Measurements from ENCODE around the gene ZNF407. TPM values are rescaled to one million over a fixed set of nuclear protein-coding genes. Genes with fewer than 3 reads are reported as not detected.

The ZNF407 gene
- total and polyA plus RNA-seq, 8 donors: 2.1 to 49.0 (median 14.6) TPM

GRCh38 chr18:75044296-75044695 lies 446.6 kb downstream of the ZNF407 start:
- no peaks in the 10 kb centered on the region for H3K36me3 ChIP-seq
- peaks cover 5 to 34% (median 19%) of the 10 kb centered on the region in 4 donors for H3K4me1 ChIP-seq
- no peaks in the 10 kb centered on the region for H3K27me3 ChIP-seq
- H3K9me3 ChIP-seq: no peaks in the 10 kb centered on the region
- no peak for TF ChIP-seq POLR2A (IDR thresholded peaks at IDR 0.05)
- no peak for TF ChIP-seq CTCF (IDR thresholded peaks at IDR 0.05)
- TF ChIP-seq EP300 (IDR thresholded peaks at IDR 0.05): no peak
- TF ChIP-seq POLR2AphosphoS5 (IDR thresholded peaks at IDR 0.05): no peak
- DNase-seq: no peak
- WGBS, 5 donors: 42 to 75% (median 60%) methylated on average over 9 of the region's 9 CpGs
- H3K27ac ChIP-seq: no peak overlapping the region
- no peak overlapping the region for H3K4me3 ChIP-seq
- intact Hi-C loops (cut with DNase I; ENCODE audit: low total_unique reads): no loop called here

GRCh38 chr18:75044791-75045190 lies 447.1 kb downstream of the ZNF407 start:
- no peaks in the 10 kb centered on the region for H3K27me3 ChIP-seq
- intact Hi-C loops (cut with DNase I; ENCODE audit: low total_unique reads): no loop called here
- no peak for DNase-seq
- H3K27ac ChIP-seq: no peak overlapping the region
- peaks cover 5 to 34% (median 19%) of the 10 kb centered on the region in 4 donors for H3K4me1 ChIP-seq
- no peaks in the 10 kb centered on the region for H3K9me3 ChIP-seq
- no peak overlapping the region for H3K4me3 ChIP-seq
- TF ChIP-seq CTCF (IDR thresholded peaks at IDR 0.05) (no peak), POLR2A (IDR thresholded peaks at IDR 0.05) (no peak), POLR2AphosphoS5 (IDR thresholded peaks at IDR 0.05) (no peak), EP300 (IDR thresholded peaks at IDR 0.05) (no peak)
- WGBS, 5 donors: 35 to 63% (median 43%) methylated on average over 5 of the region's 5 CpGs
- H3K36me3 ChIP-seq: no peaks in the 10 kb centered on the region

- intact Hi-C loops (cut with DNase I; ENCODE audit: low total_unique reads): no loop called here
- TF ChIP-seq POLR2AphosphoS5 (IDR thresholded peaks at IDR 0.05) (no peak), POLR2A (IDR thresholded peaks at IDR 0.05) (no peak), CTCF (IDR thresholded peaks at IDR 0.05) (no peak), EP300 (IDR thresholded peaks at IDR 0.05) (no peak)
- no peak overlapping the region for H3K4me3 ChIP-seq
- H3K9me3 ChIP-seq: no peaks in the 10 kb centered on the region
- H3K27ac ChIP-seq: no peak overlapping the region
- H3K36me3 ChIP-seq: no peaks in the 10 kb centered on the region
- H3K4me1 ChIP-seq: peaks cover 5 to 34% (median 19%) of the 10 kb centered on the region in 4 donors
- no peaks in the 10 kb centered on the region for H3K27me3 ChIP-seq
- DNase-seq: no peak
- WGBS, 5 donors: 47 to 63% (median 58%) methylated on average over 4 of the region's 4 CpGs
Measured at GRCh38 chr18:75045272-75045671, 447.6 kb downstream of the ZNF407 start.

- Histone ChIP-seq H3K36me3 (no peaks in the 10 kb centered on the region), H3K4me3 (no peak overlapping the region), H3K4me1 (peaks cover 5 to 34% (median 19%) of the 10 kb centered on the region in 4 donors), H3K27me3 (no peaks in the 10 kb centered on the region), H3K27ac (no peak overlapping the region), H3K9me3 (no peaks in the 10 kb centered on the region)
- WGBS, 5 donors: 40 to 68% (median 58%) methylated on average over 12 of the region's 12 CpGs
- DNase-seq: no peak
- no peak for TF ChIP-seq CTCF (IDR thresholded peaks at IDR 0.05)
- no peak for TF ChIP-seq POLR2AphosphoS5 (IDR thresholded peaks at IDR 0.05)
- no peak for TF ChIP-seq EP300 (IDR thresholded peaks at IDR 0.05)
- TF ChIP-seq POLR2A (IDR thresholded peaks at IDR 0.05): no peak
- intact Hi-C loops (cut with DNase I; ENCODE audit: low total_unique reads): no loop called here
Measured at GRCh38 chr18:75047240-75047961, 449.7 kb downstream of the ZNF407 start.

Data from stomach (tissue), 9 donors.